HG03469 (cell line): ENCODE measurements around the gene MNX1.

ENCODE experiments used
- ATAC-seq: cut with Tn5 transposase; IDR thresholded peaks from one replicate; pipeline ENCODE4 v1.9.1; 2021; ENCODE audit warnings: mild to moderate bottlenecking, moderate library complexity, moderate number of reproducible peaks; ENCODE audit not compliant: unreplicated experiment

Gene MNX1

DNA sequence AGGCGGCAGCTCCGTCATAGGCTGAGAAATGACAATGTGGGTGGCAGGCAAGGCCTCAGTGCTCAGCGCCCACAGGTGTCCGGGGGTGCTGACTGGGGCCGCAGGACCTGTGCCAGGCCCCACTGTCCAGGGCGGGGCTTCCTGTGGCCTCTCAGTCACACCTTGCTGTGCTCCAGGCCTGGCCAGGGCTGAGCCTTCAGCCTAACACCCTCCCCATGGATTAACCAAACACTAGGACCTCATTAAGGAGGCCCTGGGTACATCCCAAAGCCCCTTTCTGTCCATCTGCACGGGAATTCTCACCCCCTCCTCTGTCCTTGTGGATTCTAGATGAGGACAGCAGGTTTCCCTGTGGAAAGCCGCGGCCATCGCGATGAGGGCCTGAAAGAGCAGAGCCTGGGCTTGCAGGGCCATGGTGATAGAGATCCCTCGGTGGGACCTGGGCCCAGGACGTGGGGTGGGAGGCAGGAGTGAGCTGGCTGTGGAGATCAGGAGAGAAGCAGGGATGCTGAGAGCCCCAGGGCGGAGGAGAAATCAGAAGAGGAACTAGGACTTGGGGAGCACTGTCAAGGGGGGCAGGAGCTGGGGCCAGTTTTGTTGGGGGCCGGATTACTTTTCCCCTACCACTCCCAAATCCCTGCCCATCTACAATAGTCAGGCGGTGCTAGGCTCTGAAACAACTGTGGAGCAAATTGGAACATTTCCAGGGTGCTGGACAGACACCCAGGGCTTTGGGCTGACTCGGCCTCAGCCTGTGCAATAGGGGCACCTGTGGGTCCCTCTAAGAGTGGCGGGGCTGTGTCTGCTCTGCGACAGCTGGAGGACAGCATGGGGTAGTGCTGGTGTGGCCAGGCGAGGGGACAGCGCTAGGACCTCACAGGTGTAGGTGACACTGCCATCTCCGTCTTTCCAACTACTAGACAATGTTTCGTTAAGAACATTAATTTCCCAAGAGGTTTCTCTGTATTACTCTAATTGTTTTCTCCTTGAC lies 23.3 kb upstream of the MNX1 start:
- ATAC-seq: no peak

DNA sequence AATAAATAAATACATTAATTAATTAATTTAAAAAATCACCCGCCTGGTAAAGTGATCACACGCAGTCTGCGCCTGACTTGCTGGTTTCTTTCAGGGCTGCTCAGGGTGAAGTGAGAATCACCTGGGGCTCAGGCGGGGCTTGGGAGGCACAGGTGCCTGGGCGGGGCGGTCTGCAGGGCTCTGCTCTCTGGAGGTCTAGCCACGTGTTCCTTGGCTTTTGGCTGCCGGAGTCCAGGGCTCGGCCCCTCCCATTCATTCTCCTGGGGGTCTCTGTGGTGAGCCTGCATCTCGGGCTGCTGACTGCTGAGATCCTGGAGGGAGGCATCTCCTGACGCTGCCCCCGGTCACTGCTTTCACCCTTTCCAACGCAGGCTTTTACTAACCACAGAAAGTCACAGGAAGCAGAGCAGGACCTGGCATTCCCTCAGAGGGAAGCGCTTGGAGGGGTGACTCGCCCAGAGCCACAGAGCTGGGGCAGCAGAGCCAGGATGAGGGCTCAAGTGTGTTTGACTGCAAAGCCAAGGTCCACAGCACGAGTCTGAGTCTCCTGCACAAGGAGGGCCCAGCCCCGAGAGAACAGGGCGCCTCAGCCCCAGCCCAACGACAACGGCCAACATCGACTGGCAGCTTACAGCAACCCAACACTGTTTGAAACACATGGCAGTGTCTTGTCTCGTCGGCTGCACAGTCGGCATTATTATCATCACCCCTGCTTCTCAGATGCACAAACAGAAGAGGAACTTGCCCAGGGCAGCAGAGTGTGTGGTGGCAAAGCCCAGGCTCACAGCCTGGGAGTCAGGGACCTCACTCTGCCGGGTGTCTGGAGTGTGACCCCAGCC lies 22.4 kb upstream of the MNX1 start:
- ATAC-seq: no peak

DNA sequence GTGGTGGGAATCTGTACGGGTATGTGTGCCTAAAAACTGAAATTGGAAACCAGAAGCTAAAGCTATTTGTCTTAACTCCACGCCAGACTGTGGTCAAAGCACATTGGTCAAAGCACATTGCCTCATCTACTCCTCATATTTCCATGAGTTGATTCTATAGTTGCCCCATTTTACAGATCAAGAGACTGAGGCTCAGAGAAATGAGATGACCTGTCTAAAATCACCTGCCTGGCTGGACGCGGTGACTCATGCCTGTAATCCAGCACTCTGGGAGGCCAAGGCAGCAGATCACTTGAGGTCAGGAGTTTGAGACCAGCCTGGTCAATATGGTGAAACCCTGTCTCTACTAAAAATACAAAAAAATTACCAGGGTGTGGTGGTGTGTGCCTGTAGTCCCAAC lies 21.7 kb upstream of the MNX1 start:
- ATAC-seq: no peak

DNA sequence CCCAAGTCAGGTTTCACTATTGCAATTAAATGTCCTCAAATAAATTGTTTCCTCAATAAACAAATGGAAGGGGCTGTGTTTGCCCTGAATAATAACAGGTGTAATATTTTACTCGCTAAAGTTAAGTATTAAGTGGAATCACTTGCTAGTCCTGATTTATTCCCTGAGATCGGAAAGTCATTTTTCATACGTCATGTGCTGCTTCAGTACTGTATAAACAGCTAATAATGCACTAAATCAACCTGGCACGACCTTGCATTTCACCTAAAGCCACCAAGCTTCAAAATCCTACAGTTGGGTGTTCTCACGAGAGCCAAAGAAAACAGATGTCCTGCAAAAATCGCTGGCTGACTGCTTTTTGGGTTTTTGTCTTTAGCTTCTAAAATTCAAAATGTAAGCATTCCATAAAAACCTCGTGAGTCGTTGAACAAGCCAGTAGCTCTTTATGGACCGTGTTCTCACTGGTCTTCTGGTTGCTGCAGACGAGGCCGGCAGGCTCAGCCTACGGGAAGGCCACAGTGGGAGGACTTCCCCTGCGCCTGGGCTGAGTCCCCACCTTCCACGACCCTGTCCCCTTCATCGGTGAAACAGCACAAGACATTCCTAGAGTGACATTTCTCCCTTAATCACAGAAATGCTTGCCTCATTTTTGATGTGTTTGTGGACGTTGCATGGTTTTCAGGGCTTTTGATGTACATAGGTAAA lies 17.9 kb upstream of the MNX1 start:
- ATAC-seq: no peak

DNA sequence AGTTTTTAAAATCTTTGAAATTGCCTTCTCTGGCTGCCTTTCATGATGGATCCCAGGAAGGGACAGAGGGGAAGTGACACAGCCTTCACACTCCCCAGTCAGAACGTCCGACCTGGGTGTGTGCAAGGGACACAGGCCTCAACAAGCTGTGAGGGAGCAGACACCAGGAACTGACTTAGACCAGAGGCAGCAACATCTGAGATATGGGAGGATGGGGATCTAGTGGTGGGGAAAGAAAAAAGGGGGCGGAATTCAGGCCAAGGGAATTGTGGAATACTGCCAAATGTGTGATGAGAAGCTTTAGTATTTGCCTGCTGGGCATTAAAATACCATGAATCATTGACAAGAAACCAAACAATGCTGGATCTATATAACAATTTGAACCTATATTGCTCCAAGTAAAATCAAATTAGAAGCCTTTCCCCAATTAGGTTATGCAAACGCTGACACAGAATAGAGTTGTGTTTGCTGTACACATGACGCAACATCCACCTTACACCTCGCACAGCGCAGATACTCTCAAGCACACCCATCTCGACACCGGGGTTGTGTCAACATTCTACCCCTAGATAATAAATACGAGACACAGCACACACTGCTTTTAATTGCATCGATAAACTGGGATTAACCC lies 17.2 kb upstream of the MNX1 start:
- ATAC-seq: no peak

DNA sequence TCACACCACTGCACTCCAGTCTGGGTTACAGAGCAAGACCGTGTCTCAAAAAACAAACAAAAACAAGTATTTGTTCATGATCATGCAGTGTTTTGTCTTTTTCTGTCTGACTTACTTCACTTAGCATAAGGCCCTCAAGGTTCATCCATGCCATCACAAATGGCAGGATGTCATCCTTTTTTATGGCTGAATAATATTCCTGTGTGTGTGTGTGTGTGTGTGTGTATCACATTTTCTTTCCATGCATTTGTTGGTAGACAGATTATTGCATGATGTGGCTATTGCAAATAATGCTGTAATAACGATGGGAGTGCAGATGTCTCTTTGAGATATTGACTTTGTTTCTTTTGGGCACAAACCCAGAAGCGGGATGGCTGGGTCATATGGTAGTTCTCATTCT lies 14.3 kb upstream of the MNX1 start:
- ATAC-seq: no peak

DNA sequence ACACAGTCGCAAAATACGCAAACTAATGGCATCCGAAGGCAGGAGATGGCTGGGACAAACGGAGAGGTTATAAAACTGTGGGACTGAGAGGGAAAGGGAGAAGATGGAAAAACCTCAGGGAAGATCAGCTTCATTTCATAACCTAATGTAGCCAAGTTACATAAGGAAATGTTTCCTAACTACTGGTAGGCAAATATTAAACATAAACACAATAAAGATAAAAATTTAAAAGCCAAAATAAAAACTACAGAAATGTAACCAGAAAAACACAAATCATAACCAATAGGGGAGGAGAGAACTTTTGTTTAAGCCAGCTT lies 13.1 kb upstream of the MNX1 start:
- no peak for ATAC-seq

DNA sequence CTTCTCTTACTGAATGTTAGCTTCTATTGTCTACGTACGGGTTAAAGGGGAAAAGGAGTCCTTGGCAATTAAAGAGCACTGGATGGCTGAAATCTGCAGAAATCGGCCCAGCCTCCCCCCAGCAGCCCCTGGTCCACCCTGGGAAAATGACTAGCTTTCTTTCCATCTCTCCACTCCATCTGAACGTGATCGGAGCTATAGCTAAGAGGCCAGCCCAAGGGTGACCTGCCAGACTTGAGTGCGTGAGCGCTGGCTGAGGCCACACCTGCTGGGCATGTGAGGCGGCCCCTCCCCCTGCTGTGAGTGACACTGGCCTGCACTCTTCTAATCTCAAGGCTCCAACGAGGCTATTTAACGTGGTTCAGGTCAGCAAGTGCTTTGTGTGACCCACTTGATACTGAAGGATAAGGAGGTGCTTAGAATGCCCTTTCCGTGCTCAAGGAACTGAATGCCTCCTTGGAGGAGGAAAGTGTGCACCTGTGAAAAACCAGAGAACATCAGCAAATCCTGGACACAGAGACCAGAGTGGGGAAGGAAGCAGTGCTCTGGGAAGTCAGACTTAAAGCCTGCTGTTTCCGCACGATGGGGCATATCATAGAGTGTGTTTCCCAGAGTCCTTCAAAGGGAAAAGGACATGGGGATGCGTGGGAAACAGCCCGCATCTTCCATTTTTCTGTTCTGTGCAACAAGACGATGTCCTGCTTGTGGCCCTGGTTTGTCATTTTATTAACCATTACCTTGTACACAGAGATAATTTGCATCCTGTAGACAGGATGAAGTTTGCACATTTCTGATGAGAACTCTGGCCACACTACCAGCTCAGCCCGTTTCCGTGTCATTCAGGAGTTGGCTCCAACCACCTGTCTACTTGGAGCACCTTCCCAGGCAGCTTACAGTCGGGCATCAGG lies 12.5 kb upstream of the MNX1 start:
- ATAC-seq: no peak

DNA sequence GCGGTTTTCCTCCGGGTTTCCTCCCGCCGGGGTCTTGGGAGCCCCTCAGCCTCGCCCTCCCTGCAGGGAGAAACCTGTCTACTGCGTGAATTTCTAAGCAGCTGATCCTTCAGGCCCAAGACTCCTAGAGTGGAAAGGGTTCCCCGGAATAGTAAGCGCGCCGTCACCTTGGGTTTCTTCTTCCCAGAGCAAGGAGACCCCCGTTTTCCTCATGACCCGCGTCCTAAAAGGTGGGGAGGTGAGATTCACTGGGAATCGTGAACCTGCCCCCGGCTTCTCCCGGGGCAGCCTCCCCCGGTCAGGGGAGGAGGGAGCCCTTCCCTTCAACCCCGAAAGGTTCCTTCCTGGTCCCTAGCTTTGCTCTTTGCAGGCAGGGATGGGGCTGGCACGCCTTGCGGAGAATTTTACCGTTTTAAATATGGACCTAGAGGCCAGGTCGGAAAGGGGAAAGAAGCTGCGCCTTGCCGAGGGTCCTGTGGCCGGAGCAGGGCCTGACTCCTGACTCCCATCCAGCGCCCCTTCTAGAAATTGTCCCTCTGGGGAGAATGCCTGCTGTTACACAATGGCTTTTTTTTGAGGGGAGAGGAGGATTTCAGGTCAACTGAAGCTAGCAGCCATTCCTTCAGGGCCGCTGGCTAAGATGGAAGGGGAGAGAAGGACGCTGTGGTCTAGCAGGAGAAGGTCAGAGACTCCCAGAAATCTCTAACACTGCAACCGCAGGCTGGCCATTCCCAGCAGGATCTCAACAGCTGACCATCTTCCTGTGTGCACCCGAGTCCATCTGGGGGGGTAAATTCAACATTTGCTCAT lies 11.6 kb upstream of the MNX1 start:
- ATAC-seq: no peak

DNA sequence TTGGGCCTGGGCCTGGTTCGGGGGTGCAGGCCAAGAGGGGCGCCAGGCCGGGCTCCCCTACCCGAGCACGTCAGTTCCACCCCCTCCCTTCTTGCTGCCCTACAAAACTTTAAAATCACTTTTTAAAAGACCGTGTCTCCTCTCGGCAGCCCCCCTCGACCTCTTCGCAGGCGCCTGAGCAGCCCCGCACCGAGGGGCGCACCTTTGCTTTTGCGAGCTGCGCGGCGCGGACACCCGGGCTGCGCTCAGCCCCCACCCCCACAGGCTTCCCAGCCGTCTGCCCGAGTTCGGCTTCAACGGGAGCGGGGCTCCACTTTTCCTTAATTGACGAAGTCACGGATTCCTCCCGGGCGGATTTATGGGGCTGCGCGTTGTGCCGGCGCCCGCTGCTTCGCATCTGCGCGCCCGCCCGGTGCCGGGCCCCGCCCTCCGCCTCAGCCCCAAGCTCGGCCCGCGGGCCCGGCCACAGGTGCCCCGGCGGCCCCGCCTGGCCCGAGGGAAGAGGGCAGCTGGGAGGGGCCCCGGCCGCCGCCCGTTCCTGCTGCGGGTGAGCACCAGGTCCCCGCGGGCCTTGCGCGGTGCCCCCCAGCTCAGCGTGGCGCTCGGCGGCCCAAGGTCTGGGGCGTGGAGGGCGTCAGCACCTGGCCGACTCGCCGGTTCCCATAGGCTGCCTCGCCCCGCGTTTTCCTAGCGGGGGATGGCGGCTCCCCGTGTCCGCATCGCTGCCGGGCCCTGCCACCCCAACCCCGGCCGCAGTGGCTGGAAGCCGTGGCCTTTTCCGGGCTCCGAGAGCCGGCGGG lies 10.8 kb upstream of the MNX1 start:
- no peak for ATAC-seq

DNA sequence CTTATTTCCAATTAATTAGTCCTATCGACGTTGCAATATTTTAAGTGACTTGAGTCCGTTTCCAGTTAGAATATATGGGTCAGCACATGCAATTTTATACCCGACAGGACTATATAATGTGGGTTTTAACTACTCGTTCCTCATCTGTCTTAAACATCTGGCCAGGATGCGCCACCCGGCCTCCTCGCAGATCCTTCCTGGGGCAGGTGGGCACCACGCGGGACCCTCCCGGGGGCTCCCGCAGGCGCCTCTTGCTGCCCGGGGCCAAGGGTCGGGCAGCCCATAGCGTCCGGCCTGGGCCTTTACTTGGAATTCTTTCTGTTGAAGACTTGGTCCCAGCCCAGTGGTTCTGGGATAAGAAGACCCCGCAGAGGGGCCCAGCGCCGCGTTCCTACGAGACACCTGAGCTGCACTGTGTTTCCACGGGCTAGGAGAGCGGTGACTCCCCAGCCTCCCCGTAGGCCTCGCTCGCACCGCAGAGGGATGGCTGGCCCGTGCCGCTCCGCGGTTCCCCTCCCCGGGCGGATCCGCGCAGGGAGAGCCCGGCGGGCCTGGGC lies 10.1 kb upstream of the MNX1 start:
- ATAC-seq: no peak

DNA sequence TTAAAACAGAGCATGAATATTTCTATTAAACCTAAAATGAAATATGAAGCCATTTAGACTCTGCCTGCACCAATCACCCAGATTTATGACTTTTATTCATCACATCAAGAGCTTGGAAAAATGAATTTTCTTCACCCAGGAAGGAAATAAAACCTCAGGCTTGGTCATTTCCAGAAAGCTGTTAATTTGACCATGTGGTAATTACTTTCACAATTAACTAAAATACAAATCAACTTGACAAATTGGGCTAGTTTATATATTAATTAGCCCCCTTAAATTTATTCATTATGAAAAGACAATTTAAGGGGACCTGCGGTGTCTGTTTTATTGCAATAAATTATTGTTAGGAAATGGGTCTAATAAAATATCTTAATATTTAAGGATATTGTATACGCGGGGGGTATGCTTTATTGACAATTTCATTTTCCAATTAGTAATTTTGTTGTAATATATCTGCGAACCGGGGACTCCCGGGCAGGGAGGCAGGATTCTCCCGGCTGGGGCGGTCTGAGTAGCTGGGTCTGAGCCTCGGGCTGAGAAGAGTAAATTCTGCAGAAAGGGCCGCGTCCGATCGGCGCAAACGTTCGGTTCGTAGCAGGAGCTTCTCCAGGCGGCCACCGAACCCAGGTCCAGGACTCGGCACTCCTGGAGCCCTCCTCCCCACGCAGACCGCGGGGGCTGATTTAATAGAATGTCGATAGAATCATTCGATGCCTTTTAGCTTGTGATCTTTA lies 9.4 kb upstream of the MNX1 start:
- ATAC-seq: no peak

DNA sequence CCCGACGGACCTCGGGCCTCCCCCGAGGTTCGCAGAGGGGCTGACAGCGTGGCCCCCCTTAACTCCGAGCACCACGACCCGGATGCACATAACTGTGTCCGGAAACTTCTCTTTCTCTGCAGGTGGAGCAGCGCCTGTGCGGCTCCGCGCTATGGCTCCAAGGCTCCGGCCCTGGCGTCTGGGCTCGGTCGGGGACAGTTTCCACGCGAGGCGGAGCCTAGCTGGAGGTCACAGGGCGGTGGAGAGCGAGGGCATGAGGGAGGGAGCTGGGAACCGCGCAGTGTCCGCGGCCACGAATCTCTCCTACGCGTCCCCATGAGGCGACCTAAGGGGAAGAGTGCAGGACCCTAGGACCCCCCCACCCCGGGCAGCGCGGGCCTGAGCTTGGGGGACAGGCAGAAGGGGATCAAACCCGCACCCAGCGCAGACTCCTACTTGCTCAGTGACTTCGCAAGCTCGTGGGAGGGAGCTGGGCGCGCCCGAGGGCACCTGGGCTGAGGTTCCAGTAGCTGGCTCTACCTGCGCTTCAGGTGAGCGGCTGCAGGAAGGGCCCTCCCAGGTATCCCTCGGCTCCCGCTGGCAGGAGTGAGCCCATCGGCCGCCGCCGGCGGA lies 8.6 kb upstream of the MNX1 start:
- ATAC-seq: no peak

DNA sequence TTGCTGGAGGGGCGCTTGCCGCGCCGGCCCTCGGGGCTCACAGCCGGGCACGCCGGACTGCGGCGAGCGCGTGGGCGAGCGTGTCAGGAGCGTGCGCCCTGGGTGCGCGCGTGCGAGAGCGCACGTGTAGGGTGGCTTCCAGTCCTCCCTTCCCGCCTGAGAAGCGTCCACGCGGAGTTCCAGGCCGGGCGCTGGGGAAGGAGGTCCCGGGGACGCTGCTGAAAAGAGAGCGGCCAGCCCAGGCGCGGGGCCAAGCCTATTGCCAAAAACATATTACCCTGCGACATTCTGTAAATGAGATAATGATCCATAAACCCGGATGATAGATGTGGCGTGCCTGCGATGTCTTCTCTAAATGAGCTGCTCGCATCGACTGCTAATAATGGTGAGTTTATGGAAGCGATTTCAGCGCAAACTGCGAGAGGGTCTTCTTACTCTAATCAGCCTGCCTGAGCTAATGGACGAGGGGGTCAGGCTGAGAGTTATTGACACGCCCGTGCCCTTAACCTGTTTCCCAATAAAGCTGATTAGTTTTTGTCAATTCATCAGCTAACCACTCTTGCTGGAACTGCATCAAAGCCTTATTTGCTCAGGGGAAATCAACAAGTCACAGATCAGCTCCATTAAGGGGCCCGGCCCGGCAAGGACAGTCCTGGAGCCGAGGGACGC lies 8.0 kb upstream of the MNX1 start:
- ATAC-seq: no peak

DNA sequence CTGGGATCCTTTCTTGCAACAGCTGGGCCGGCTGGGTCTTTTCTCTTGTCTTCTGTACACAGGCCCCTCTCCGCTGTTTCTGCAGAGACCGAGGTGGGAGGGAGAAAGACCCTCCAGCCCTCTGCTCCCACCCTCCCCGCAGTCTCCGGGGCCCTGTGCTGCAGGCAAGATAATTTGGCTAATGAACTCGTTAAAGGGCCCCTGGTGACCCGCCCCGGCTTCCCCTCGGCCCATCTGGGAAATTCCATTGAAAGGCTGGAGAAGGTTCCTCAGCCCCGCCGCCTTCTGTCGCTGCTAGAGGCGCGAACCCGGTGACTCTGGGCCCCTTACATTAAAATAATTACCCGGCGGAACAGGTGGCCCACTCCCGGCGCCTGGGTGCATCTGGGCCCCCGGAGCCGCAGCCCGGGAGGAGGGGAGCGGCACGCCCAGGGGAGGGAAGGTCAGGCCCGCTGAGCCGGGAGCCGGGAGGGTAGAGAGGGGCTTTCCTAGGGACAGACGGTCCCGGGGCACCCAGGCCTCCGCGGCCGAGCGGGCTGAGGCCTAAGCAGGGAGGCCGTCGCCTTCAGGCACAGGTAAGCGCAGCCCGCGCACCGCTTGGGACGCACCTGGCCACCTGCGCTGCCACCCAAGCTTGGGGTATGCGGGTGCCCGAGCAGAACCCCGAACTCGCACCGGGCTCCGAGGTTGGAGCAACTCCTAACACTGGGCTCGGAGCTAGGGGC lies 7.3 kb upstream of the MNX1 start:
- ATAC-seq: no peak

DNA sequence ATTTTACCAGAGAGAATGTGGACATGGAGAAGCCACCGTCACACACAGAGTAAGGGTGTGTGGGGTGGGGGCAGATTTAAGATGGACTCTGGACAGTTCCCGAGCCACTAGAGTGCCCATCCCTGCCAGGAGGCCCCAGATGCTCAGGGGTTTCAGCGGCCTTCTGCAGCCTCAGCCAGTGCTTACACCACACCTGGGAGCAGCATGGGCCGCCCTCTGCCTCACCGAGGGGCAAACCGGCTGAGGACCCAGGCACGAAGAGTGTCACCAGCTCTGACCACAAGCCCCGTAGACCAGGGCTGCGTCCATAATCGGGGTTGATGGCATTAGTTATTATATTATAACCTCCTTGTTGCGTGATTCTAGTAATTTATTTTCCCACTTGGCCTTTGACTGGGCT lies 6.7 kb upstream of the MNX1 start:
- ATAC-seq: no peak
